Activated T-cell treated with anti-CD3 and anti-CD28 coated beads, Interleukin-2, amount 50 U/mL, for 24 hours (primary cell): ENCODE results near the gene ZGPAT.

ENCODE experiments used
- DNase-seq: peaks from one replicate; pipeline ENCODE4 v3.0.0-alpha.2; 2020
- H3K27ac Mint-ChIP-seq: 2 replicates; pipeline ENCODE4 v1.8.0; 2020; ENCODE audit warnings: mild to moderate bottlenecking, mixed read lengths
- H3K27me3 Mint-ChIP-seq: 2 replicates; pipeline ENCODE4 v1.8.0; 2020; ENCODE audit warnings: mixed read lengths
- H3K36me3 Mint-ChIP-seq: 2 replicates; pipeline ENCODE4 v1.8.0; 2020; ENCODE audit warnings: low read depth, mixed read lengths
- H3K4me1 Mint-ChIP-seq: 2 replicates; pipeline ENCODE4 v1.8.0; 2020; ENCODE audit warnings: low read depth, mixed read lengths
- H3K4me3 Mint-ChIP-seq: 2 replicates; pipeline ENCODE4 v1.8.0; 2020; ENCODE audit warnings: mild to moderate bottlenecking, moderate library complexity, mixed read lengths
- H3K9me3 Mint-ChIP-seq: 2 replicates; pipeline ENCODE4 v1.8.0; 2020; ENCODE audit warnings: mixed read lengths

ZGPAT gene

DNA sequence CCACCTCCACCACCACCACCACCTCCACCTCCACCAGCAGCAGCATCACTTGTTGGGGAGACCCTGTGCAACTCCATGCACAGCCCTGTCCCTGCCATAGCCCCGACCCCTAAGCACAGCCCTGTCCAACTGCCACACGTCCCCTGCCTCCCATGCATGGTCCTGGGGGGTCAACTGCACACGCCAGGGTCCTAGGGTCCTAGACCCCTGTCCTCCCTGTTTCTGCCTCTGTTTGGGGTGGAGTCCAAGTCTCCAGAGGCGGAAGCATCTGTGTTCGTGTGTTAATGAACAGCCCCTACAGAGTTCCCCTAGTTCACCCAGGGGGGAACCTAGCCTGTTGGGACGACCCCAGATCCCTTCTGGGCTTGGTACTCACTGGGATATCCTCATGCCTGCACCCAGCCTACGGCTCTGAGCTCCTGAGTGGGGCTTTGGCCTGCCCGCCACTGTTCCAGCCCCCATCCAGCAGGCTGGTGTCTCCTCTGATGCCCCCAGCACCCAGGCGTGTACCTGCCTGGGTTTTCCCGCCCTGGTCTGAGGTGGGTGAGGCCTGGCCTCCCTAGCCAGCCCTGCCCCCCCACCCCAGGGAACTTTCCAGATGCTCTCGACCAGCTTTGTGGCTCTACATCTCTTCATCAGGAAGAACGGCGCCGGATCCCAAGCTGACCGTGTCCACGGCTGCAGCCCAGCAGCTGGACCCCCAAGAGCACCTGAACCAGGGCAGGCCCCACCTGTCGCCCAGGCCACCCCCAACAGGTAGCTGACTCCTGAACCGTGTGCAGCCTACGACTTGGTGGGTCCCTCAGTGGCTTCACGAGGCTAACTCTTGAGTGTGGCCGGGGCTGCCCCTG, 13.9 kb upstream of the ZGPAT start:
- H3K4me3 Mint-ChIP-seq: peak overlapping the region; percentile 48
- no peak for DNase-seq
- peaks cover 52% of the 10 kb centered on the region for H3K36me3 Mint-ChIP-seq
- H3K4me1 Mint-ChIP-seq: peaks cover 30% of the 10 kb centered on the region
- H3K27me3 Mint-ChIP-seq: no peaks in the 10 kb centered on the region
- H3K9me3 Mint-ChIP-seq: no peaks in the 10 kb centered on the region
- H3K27ac Mint-ChIP-seq: peak overlapping the region; percentile 93

DNA sequence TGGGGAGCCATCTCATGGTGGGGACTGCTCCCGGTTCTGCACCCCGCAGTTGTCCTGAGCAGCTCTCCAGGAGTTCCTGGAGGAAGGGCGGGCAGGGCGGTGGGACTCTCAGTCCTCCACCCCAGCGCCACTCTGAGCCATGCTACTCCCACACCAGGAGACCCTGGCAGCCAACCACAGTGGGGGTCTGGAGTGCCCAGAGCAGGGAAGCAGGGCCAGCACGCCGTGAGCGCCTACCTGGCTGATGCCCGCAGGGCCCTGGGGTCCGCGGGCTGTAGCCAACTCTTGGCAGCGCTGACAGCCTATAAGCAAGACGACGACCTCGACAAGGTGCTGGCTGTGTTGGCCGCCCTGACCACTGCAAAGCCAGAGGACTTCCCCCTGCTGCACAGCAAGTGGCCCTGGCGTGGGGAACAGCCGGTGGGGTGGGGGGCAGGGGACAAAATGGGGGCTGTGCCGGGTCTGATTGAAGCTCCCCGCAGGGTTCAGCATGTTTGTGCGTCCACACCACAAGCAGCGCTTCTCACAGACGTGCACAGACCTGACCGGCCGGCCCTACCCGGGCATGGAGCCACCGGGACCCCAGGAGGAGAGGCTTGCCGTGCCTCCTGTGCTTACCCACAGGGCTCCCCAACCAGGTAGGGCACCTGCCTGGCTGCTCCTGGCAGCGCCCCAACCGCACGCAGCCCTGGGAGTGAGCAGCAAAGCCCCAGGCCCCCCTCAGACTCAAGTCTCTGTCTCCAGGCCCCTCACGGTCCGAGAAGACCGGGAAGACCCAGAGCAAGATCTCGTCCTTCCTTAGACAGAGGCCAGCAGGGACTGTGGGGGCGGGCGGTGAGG, 13.0 kb upstream of the ZGPAT start:
- DNase-seq: no peak
- H3K27me3 Mint-ChIP-seq: no peaks in the 10 kb centered on the region
- no peak overlapping the region for H3K4me3 Mint-ChIP-seq
- peak overlapping the region; percentile 68 for H3K27ac Mint-ChIP-seq
- H3K36me3 Mint-ChIP-seq: peaks cover 59% of the 10 kb centered on the region
- H3K9me3 Mint-ChIP-seq: no peaks in the 10 kb centered on the region
- H3K4me1 Mint-ChIP-seq: peaks cover 38% of the 10 kb centered on the region

GRCh38 chr20:63695424-63696305, 12.2 kb upstream of the ZGPAT start:
- no peak for DNase-seq
- Mint-ChIP-seq H3K36me3 (peaks cover 63% of the 10 kb centered on the region), H3K27me3 (no peaks in the 10 kb centered on the region), H3K4me3 (no peak overlapping the region), H3K27ac (peak overlapping the region; percentile 71), H3K9me3 (no peaks in the 10 kb centered on the region), H3K4me1 (peaks cover 43% of the 10 kb centered on the region)

DNA sequence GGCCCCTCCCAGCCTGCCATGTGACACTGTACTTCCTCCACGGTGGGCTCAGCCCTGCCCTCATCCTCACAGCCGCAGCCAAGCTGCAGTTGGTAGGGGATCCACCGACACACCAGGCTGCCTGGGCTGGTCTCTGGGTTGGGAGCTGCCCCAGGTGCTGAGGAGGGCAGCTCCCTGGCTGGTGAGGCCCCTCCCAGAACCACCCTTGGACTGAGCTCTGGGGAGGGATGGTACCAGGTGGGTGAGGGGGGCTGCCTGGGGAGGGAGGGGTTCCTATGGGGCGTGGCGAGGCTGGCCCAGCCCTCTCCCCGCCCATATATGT, 11.6 kb upstream of the ZGPAT start:
- peaks cover 61% of the 10 kb centered on the region for H3K36me3 Mint-ChIP-seq
- H3K27me3 Mint-ChIP-seq: no peaks in the 10 kb centered on the region
- H3K4me3 Mint-ChIP-seq: no peak overlapping the region
- peak overlapping the region; percentile 71 for H3K27ac Mint-ChIP-seq
- no peak for DNase-seq
- H3K4me1 Mint-ChIP-seq: peaks cover 45% of the 10 kb centered on the region
- no peaks in the 10 kb centered on the region for H3K9me3 Mint-ChIP-seq

GRCh38 chr20:63696628-63697356, 11.0 kb upstream of the ZGPAT start, which contains the start of gene TNFRSF6B:
TNFRSF6B (plus strand) TSS chr20:63696652; CDS start chr20:63696768, 116 bp downstream.
- peak; percentile 65 for DNase-seq
- peak within 1 kb of the TSS; percentile 73 for H3K27ac Mint-ChIP-seq
- H3K4me3 Mint-ChIP-seq: no peak within 1 kb of the TSS

DNA sequence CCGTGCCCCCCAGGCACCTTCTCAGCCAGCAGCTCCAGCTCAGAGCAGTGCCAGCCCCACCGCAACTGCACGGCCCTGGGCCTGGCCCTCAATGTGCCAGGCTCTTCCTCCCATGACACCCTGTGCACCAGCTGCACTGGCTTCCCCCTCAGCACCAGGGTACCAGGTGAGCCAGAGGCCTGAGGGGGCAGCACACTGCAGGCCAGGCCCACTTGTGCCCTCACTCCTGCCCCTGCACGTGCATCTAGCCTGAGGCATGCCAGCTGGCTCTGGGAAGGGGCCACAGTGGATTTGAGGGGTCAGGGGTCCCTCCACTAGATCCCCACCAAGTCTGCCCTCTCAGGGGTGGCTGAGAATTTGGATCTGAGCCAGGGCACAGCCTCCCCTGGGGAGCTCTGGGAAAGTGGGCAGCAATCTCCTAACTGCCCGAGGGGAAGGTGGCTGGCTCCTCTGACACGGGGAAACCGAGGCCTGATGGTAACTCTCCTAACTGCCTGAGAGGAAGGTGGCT, 10.4 kb upstream of the ZGPAT start:
- no peak overlapping the region for H3K4me3 Mint-ChIP-seq
- peaks cover 57% of the 10 kb centered on the region for H3K36me3 Mint-ChIP-seq
- H3K4me1 Mint-ChIP-seq: peaks cover 49% of the 10 kb centered on the region
- no peaks in the 10 kb centered on the region for H3K9me3 Mint-ChIP-seq
- peak overlapping the region; percentile 73 for H3K27ac Mint-ChIP-seq
- no peaks in the 10 kb centered on the region for H3K27me3 Mint-ChIP-seq
- peak; percentile 53 for DNase-seq

More at GRCh38 chr20:63696628-63697356, 11.0 kb upstream of the ZGPAT start, which contains the start of gene TNFRSF6B:
- Mint-ChIP-seq H3K9me3 (no peaks in the 10 kb centered on the region), H3K27me3 (no peaks in the 10 kb centered on the region), H3K4me1 (peaks cover 45% of the 10 kb centered on the region), H3K36me3 (peaks cover 56% of the 10 kb centered on the region)

GRCh38 chr20:63697868-63698545, 9.8 kb upstream of the ZGPAT start:
- Mint-ChIP-seq H3K36me3 (peaks cover 56% of the 10 kb centered on the region), H3K4me3 (no peak overlapping the region), H3K27ac (peak overlapping the region; percentile 73), H3K27me3 (no peaks in the 10 kb centered on the region), H3K9me3 (no peaks in the 10 kb centered on the region), H3K4me1 (peaks cover 49% of the 10 kb centered on the region)
- no peak for DNase-seq

DNA sequence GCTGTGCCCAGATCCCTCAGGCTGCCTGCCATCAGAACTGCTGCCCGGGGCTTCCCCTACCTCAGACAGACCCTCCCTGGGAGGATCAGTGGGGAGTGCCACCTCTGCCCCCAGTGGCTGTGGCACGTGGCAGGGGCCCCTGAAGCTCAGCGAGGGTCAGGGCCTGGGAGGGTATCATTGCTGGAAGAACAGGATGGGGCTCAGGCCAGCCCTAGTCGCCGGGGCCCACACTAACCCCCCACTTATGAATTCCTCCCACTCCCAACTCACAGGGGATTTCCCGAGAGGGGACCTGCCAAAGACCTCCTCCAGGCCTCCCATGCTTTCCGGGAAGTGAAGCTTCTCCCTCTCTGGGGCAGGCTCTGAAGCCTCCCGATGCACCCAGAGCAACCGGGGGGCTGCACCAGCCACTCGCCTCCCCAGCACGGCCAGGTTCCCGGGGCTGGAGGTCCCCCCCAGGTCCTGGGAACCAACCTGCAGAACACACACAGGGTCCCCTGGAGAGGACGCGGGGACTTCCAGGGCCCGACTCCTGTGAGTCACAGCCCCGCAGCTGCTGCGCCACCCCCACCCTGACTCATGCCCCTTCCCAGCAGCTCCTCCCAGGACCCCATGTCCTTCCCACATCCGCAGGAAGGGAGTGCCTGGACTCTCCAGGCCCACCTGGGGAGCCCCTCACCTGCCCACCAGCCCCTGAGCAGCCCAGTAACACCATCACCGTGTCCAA, 8.9 kb upstream of the ZGPAT start:
- H3K27me3 Mint-ChIP-seq: no peaks in the 10 kb centered on the region
- H3K36me3 Mint-ChIP-seq: peaks cover 59% of the 10 kb centered on the region
- H3K4me3 Mint-ChIP-seq: peak overlapping the region; percentile 27
- H3K9me3 Mint-ChIP-seq: no peaks in the 10 kb centered on the region
- peak; percentile 76 for DNase-seq
- H3K4me1 Mint-ChIP-seq: peaks cover 46% of the 10 kb centered on the region
- peak overlapping the region; percentile 91 for H3K27ac Mint-ChIP-seq

- Mint-ChIP-seq H3K9me3 (no peaks in the 10 kb centered on the region), H3K27me3 (no peaks in the 10 kb centered on the region), H3K27ac (peak overlapping the region; percentile 91), H3K36me3 (peaks cover 59% of the 10 kb centered on the region), H3K4me1 (peaks cover 46% of the 10 kb centered on the region), H3K4me3 (peak overlapping the region; percentile 27)
- no peak for DNase-seq
Observed at GRCh38 chr20:63699466-63700198, 8.2 kb upstream of the ZGPAT start.

- Mint-ChIP-seq H3K27me3 (no peaks in the 10 kb centered on the region), H3K4me3 (no peak overlapping the region), H3K27ac (peak overlapping the region; percentile 72), H3K9me3 (no peaks in the 10 kb centered on the region), H3K36me3 (peaks cover 59% of the 10 kb centered on the region), H3K4me1 (peaks cover 47% of the 10 kb centered on the region)
- no peak for DNase-seq
Observed at GRCh38 chr20:63700199-63701050, 7.4 kb upstream of the ZGPAT start.

GRCh38 chr20:63701051-63701328, 6.8 kb upstream of the ZGPAT start:
- H3K27me3 Mint-ChIP-seq: no peaks in the 10 kb centered on the region
- peaks cover 61% of the 10 kb centered on the region for H3K36me3 Mint-ChIP-seq
- H3K9me3 Mint-ChIP-seq: no peaks in the 10 kb centered on the region
- H3K27ac Mint-ChIP-seq: peak overlapping the region; percentile 57
- H3K4me3 Mint-ChIP-seq: no peak overlapping the region
- DNase-seq: no peak
- H3K4me1 Mint-ChIP-seq: peaks cover 50% of the 10 kb centered on the region
